Mammary epithelial cell (primary cell): ENCODE results near the gene NEIL1.
"Not testable (repeated sequence)": the region's sequence is repeated elsewhere in the genome, so short reads cannot be mapped to it uniquely, and the experiment has no call there.

Source experiments
- CTCF ChIP-seq, 2 donors: IDR thresholded peaks in 1 of 2; conservative IDR thresholded peaks in 1 of 2; 2 replicates each; pipeline ENCODE4 v1.5.1; 2011 to 2012; ENCODE audit warnings: inconsistent platforms in 2 of 2, low read length in 2 of 2, mild to moderate bottlenecking in 2 of 2, control low read depth in 1 of 2, low read depth in 1 of 2; ENCODE audit not compliant: insufficient read depth in 1 of 2; ENCODE audit errors: extremely low read depth in 1 of 2
- EZH2 ChIP-seq: IDR thresholded peaks from 2 replicates; pipeline ENCODE4 v1.6.1; 2012; ENCODE audit warnings: low read length, inconsistent platforms, borderline replicate concordance

DNA sequence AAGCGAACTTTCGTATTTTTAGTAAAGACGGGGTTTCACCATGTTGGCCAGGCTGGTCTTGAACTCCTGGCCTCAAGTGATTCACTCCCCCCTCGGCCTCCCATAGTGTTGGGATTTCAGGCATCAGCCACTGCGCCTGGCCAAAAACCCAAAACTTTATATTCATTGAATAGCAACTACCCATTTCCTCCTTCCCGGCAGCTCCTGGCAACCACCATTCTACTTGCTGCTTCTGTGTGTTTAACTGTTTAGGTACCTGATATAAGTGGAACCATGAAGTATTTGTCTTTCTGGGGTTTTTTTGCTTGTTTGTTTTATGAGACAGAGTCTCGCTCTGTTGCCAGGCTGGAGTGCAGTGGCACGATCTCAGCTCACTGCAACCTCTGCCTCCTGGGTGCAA, 2.9 kb upstream of the NEIL1 start:
- not testable (repeated sequence) for TF ChIP-seq CTCF (conservative IDR thresholded peaks at IDR 0.05 in 1 of 2, IDR thresholded peaks at IDR 0.05 in 1 of 2; ENCODE audit: extremely low read depth in 1 of 2, insufficient read depth in 1 of 2, low read depth in 1 of 2, low read length in 2 of 2); EZH2
